WTC11 (cell line): ENCODE results near the gene TAMALIN. TPM values are rescaled to one million over a fixed set of nuclear protein-coding genes. Genes with fewer than 3 reads are reported as not detected.

ENCODE experiments used
- ATAC-seq: fragments of 200-7000 bp; cut with Tn5 transposase; 2 replicates; pipeline ENCODE4 v1.10.0; 2021; ENCODE audit warnings: mild to moderate bottlenecking, moderate library complexity
- CTCF ChIA-PET: fragments of 300-600 bp; sonication (Branson Sonifier 250); formaldehyde crosslinking; loops from one replicate; lab custom pipeline; 2021; ENCODE audit warnings: antibody characterized with exemption; lab: Charles Lee
- POLR2A ChIA-PET: fragments of 350-600 bp; sonication (Branson Sonifier 250); formaldehyde crosslinking; loops from one replicate; lab custom pipeline; 2021; ENCODE audit warnings: antibody characterized with exemption; lab: Charles Lee
- DNase-seq: peaks from one replicate; pipeline ENCODE4 v3.0.0; 2021; ENCODE audit warnings: low spot score
- H3K27ac Mint-ChIP-seq: 2 replicates; pipeline ENCODE4 v1.8.0; 2021; ENCODE audit warnings: mixed read lengths
- H3K27me3 Mint-ChIP-seq: 2 replicates; pipeline ENCODE4 v1.8.0; 2021; ENCODE audit warnings: low read depth, mild to moderate bottlenecking, moderate library complexity, mixed read lengths
- H3K36me3 Mint-ChIP-seq: 2 replicates; pipeline ENCODE4 v1.8.0; 2021; ENCODE audit warnings: mixed read lengths
- H3K4me1 Mint-ChIP-seq: 2 replicates; pipeline ENCODE4 v1.8.0; 2022; ENCODE audit warnings: mixed read lengths
- H3K4me3 Mint-ChIP-seq: 2 replicates; pipeline ENCODE4 v1.8.0; 2021; ENCODE audit warnings: mild to moderate bottlenecking, moderate library complexity, mixed read lengths
- H3K9me3 Mint-ChIP-seq: 2 replicates; pipeline ENCODE4 v1.8.0; 2021; ENCODE audit warnings: mixed read lengths
- CREB1 ChIP-seq: sonication (generic); formaldehyde crosslinking; IDR thresholded peaks from 2 replicates; pipeline ENCODE4 v1.8.0; 2023; ENCODE audit warnings: mild to moderate bottlenecking, missing genetic modification reagents
- EMX1 ChIP-seq: fragments of 250-450 bp; sonication (Bioruptor Pico); IDR thresholded peaks from 2 replicates; pipeline ENCODE4 v1.8.0; 2021; ENCODE audit warnings: mild to moderate bottlenecking
- FOXP1 ChIP-seq: sonication (generic); formaldehyde crosslinking; IDR thresholded peaks from 2 replicates; pipeline ENCODE4 v1.8.0; 2022; ENCODE audit warnings: missing genetic modification reagents, mild to moderate bottlenecking, moderate library complexity, borderline replicate concordance
- FOXP4 ChIP-seq: sonication (generic); formaldehyde crosslinking; IDR thresholded peaks from 2 replicates; pipeline ENCODE4 v1.8.0; 2022; ENCODE audit warnings: mild to moderate bottlenecking, missing genetic modification reagents
- MYBL2 ChIP-seq: sonication (generic); formaldehyde crosslinking; IDR thresholded peaks from 2 replicates; pipeline ENCODE4 v1.8.1; 2023; ENCODE audit warnings: mild to moderate bottlenecking, moderate library complexity, missing genetic modification reagents
- NFATC4 ChIP-seq: fragments of 250-450 bp; sonication (Bioruptor Pico); IDR thresholded peaks from 2 replicates; pipeline ENCODE4 v1.9.0; 2021; ENCODE audit warnings: mild to moderate bottlenecking
- PRDM15 ChIP-seq: sonication (generic); formaldehyde crosslinking; IDR thresholded peaks from 2 replicates; pipeline ENCODE4 v1.8.0; 2022; ENCODE audit warnings: missing genetic modification reagents
- SP1 ChIP-seq: sonication (generic); formaldehyde crosslinking; conservative IDR thresholded peaks from 2 replicates; pipeline ENCODE4 v1.8.1; 2022; ENCODE audit warnings: missing genetic modification reagents
- USF1 ChIP-seq: sonication (generic); formaldehyde crosslinking; IDR thresholded peaks from 2 replicates; pipeline ENCODE4 v1.8.0; 2022; ENCODE audit warnings: mild to moderate bottlenecking, missing genetic modification reagents
- USF2 ChIP-seq: sonication (generic); formaldehyde crosslinking; IDR thresholded peaks from 2 replicates; pipeline ENCODE4 v1.8.1; 2023; ENCODE audit warnings: mild to moderate bottlenecking, missing genetic modification reagents, moderate library complexity
- ZNF423 ChIP-seq: fragments of 250-450 bp; sonication (Bioruptor Pico); IDR thresholded peaks from 2 replicates; pipeline ENCODE4 v2.1.2; 2022; ENCODE audit warnings: mild to moderate bottlenecking, moderate library complexity
- ZNF425 ChIP-seq: fragments of 250-450 bp; sonication (Bioruptor Pico); conservative IDR thresholded peaks from 2 replicates; pipeline ENCODE4 v1.9.0; 2021; ENCODE audit warnings: mild to moderate bottlenecking
- total RNA-seq: library from RNA; stranded (reverse); gene quantifications from 3 replicates; pipeline ENCODE4 v1.2.3, GENCODE V29; 2021
- TF ChIP-seq, protein P1 (sequence below): sonication (generic); formaldehyde crosslinking; IDR thresholded peaks from 2 replicates; pipeline ENCODE4 v1.8.1; 2023; ENCODE audit warnings: mild to moderate bottlenecking, missing genetic modification reagents

Gene TAMALIN
- total RNA-seq, 1 experiment from 2014 or later = 6.1 TPM

DNA sequence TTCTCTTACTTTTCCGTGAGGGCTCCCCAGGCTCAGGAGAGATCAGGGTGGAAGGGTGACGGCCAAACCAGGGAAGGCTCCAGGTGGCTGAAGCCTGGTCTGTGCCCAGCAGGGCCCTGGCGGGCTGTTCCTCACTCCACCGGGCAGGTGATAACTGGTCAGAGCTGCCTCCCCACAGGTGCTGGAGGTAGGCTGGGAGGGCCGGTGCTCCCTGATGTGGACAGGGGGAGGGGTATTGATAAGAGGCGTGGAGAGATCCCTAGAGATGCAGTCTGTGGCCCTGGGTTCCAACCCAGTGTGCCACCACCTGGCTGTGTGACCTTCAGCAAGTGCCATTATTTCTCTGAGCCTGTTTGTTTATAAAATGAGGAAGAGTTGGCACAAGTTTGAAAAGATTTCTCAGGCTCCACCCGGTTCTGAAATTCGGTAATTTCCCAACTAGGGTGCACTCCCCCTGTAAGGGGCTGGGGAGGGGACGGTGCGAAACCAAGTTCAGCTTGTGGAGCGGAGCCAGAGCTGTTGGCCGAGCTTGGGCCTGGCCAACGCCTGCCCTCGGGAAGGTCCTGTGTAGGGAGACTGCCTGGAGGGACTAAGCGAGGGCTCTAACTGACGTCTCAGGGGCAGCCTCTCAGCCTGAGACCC, 43.5 kb downstream of the TAMALIN start (continued):
- TF ChIP-seq, protein P1, sequence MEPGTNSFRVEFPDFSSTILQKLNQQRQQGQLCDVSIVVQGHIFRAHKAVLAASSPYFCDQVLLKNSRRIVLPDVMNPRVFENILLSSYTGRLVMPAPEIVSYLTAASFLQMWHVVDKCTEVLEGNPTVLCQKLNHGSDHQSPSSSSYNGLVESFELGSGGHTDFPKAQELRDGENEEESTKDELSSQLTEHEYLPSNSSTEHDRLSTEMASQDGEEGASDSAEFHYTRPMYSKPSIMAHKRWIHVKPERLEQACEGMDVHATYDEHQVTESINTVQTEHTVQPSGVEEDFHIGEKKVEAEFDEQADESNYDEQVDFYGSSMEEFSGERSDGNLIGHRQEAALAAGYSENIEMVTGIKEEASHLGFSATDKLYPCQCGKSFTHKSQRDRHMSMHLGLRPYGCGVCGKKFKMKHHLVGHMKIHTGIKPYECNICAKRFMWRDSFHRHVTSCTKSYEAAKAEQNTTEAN = no peak
- TF ChIP-seq SP1 (no peak), USF1 (no peak), CREB1 (CRISPR knock-in tag) (no peak), EMX1 (no peak), NFATC4 (CRISPR knock-in tag) (no peak)
- TF ChIP-seq, all 79 proteins: peak for 0

GRCh38 chr12:52050758-52051541, 44.2 kb downstream of the TAMALIN start, which contains the start of gene NR4A1:
Gene NR4A1 (plus strand): TSS chr12:52051442. CDS start chr12:52054329, 2,887 bp downstream.
- H3K9me3 Mint-ChIP-seq = no peaks in the 10 kb centered on the region
- ChIA-PET CTCF (interaction anchor here (0.6 to 2.9 kb wide), 25 partner anchors 11 to 926 kb away, joined by 3 to 57 read pairs (median 5); partner anchors contain the start of genes ATG101 and TAMALIN), POLR2A (interaction anchor here (0.6 to 1.8 kb wide), 13 partner anchors 9 to 30 kb away, joined by 3 to 11 read pairs (median 4); partner anchors contain the start of gene ATG101)
- no peak for TF ChIP-seq PRDM15
- TF ChIP-seq FOXP4 (CRISPR knock-in tag) = peak; percentile 68; the same call in 1 of the 2 replicates
- TF ChIP-seq ZNF425 (CRISPR knock-in tag) = no peak
- TF ChIP-seq FOXP1 (CRISPR knock-in tag) = peak; percentile 11; the same call in 1 of the 2 replicates
- TF ChIP-seq MYBL2 = no peak
- 0 out of 2 replicates have a peak, but pooled peaks have one; percentile 4 for TF ChIP-seq USF2 (CRISPR knock-in tag)
- TF ChIP-seq ZNF423 (CRISPR knock-in tag) = peak; percentile 41
- TF ChIP-seq SP1 = peak; percentile 73
- TF ChIP-seq, all 79 proteins: peak for 5
- peak; percentile 68 for ATAC-seq
- Mint-ChIP-seq H3K27ac (peak within 1 kb of the TSS; percentile 87), H3K36me3 (no peaks in the 10 kb centered on the region), H3K27me3 (peaks cover 50% of the 10 kb centered on the region), H3K4me3 (peak within 1 kb of the TSS; percentile 86), H3K4me1 (peaks cover 28% of the 10 kb centered on the region)
- peak; percentile 90 for DNase-seq
